T-helper 1 cell treated with Interleukin-12 subunit alpha and Interleukin-12 subunit beta and Interleukin-4 antibody, amounts not matched to agents 30 μg/mL and 1 μg/mL, for 36 hours (primary cell): ENCODE results near the gene ACP3.

ENCODE experiments used
- H3K27ac Mint-ChIP-seq: one replicate; pipeline ENCODE4 v1.8.0; 2021; ENCODE audit warnings: mild to moderate bottlenecking, mixed read lengths
- H3K27me3 Mint-ChIP-seq: one replicate; pipeline ENCODE4 v1.8.0; 2021; ENCODE audit warnings: low read depth, mixed read lengths
- H3K36me3 Mint-ChIP-seq: one replicate; pipeline ENCODE4 v1.8.0; 2021; ENCODE audit warnings: low read depth, mixed read lengths
- H3K4me1 Mint-ChIP-seq: one replicate; pipeline ENCODE4 v1.8.0; 2021; ENCODE audit warnings: low read depth, mixed read lengths
- H3K4me3 Mint-ChIP-seq: one replicate; pipeline ENCODE4 v1.8.0; 2021; ENCODE audit warnings: mild to moderate bottlenecking, moderate library complexity, mixed read lengths
- H3K9me3 Mint-ChIP-seq: one replicate; pipeline ENCODE4 v1.8.0; 2021; ENCODE audit warnings: mixed read lengths

Gene ACP3

DNA sequence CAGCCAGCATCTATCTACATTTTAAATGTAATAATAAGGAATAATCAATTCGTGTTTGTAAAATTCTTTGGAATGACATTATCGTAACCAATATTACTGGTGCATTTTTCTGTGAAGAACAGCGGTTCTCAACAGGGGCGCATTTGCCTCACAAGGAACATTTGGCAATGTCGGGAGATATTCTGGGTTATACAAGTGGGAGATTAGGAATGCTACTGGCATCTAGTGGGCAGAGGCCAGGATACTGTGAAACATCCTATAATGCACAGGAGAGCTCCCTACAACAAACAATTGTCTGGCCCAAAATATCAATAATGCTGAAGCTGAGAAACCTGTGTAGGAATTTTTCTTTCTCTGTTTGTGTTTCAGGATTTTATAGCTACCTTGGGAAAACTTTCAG, 25.0 kb downstream of the ACP3 start:
- Mint-ChIP-seq H3K4me3 (no peak overlapping the region), H3K36me3 (no peaks in the 10 kb centered on the region), H3K27me3 (peaks cover 28% of the 10 kb centered on the region), H3K9me3 (no peaks in the 10 kb centered on the region), H3K4me1 (no peaks in the 10 kb centered on the region), H3K27ac (no peak overlapping the region)

DNA sequence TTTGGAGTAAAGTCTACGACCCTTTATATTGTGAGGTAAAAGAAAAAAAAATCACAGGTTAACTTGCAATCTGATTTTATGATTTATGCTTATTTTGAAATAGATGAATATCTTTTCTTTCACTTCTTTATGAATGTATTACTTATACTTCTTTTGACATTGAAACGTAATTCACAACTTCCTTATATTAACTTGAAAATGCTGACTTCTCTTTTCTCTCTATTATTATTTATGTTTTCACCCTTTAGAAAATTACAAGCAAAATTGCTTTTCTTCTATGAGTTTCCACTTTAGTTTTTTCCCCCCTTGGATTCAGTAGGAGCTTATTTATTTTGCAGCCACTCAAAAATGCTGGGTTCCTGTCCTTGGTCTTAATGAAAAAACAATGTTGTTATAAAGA, 25.4 kb downstream of the ACP3 start:
- Mint-ChIP-seq H3K36me3 (no peaks in the 10 kb centered on the region), H3K27me3 (peaks cover 28% of the 10 kb centered on the region), H3K9me3 (no peaks in the 10 kb centered on the region), H3K4me3 (no peak overlapping the region), H3K4me1 (no peaks in the 10 kb centered on the region), H3K27ac (no peak overlapping the region)

DNA sequence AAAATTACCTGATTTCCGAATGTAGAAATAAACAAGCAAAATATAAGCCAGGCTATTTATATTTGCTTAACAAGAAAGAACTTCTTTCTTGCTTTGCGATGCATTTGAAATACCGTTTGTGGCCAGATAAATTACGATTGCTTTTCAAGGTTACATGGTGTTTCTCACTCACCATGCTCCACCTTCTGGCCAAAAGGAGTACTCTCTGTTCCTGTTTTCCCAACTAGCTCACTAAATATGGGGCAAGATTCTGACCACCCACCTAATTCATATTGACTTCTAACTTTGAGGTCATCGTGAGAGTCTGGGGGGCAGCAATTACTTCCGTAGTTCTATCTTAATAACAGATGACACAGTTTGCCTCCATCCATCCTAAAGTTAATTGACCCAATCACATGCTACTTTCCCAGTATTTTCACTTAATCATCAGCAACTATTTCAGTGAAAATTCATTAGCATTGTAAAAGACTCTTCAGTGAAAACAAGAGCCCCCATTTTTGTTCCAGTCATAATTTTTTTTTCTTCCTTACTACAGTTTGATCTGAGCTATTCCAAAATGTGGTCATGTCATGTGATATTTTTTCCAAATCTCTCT, 25.9 kb downstream of the ACP3 start:
- Mint-ChIP-seq H3K27me3 (peaks cover 28% of the 10 kb centered on the region), H3K9me3 (no peaks in the 10 kb centered on the region), H3K27ac (no peak overlapping the region), H3K4me1 (no peaks in the 10 kb centered on the region), H3K36me3 (no peaks in the 10 kb centered on the region), H3K4me3 (no peak overlapping the region)

DNA sequence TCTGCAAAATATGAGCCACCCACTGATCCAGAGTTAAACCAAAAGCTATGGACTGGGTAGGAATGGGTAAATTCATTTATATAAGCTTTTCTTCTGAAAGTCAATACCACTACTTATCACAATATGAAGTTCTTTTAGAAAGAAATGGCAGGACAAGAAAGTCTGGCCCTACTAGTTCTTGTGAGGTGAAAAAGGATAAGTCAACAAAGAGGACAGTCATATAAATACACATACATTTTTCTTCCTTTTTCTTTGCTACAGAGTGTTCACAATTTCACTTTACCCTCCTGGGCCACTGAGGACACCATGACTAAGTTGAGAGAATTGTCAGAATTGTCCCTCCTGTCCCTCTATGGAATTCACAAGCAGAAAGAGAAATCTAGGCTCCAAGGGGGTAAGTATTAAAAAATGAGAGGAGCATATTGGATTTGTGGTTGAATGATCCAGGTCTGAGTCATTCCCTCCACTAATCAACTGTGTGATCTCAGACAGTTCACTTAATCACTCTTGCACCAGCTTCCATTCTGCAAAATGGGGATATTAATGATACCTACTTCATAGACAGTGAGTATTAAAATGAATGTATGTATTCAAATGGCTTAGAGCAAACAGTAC, 27.6 kb downstream of the ACP3 start:
- no peak overlapping the region for H3K27ac Mint-ChIP-seq
- H3K4me1 Mint-ChIP-seq = no peaks in the 10 kb centered on the region
- peaks cover 17% of the 10 kb centered on the region for H3K27me3 Mint-ChIP-seq
- no peaks in the 10 kb centered on the region for H3K9me3 Mint-ChIP-seq
- no peak overlapping the region for H3K4me3 Mint-ChIP-seq
- H3K36me3 Mint-ChIP-seq = no peaks in the 10 kb centered on the region

DNA sequence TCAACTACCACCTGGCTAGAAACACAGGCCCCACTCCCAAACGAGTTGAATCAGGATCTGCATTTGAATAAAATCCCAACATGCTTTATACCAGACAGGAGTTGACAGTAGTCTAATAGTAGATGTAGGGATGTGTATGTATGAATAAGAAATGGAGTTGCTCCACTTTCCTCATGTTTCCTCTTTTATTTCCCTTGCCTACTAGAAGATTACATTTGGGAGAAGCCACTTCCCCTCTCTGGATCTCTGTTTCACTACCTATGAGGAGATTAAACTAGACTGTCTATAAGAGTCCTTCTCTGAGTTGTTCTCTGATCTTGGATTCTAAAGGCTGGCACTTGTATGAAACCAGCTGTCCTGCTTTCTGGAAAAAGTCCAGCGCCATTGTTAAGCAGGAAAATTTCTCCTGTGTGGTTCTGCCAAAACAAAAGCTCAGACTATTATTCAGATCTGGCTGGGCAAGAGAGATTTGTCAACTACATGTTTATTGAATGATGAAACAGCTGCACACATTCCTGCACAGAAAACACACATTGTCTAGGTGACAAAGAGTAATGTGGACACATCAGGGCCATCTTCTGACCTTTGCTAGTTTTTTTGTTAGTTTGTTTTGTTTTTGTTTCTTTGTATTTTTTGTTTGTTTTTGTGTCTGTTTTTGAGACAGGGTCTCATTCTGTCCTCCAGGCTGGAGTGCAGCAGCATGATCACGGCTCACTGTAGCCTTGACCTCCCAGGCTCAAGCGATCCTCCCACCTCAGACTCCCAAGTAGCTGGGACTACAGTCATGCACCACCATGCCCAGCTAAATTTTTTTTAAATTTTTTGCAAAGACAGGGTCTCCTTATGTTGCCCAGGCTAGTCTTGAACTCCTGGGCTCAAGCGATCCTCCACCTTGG, 29.9 kb downstream of the ACP3 start:
- no peaks in the 10 kb centered on the region for H3K9me3 Mint-ChIP-seq
- H3K27ac Mint-ChIP-seq = no peak overlapping the region
- no peaks in the 10 kb centered on the region for H3K4me1 Mint-ChIP-seq
- no peak overlapping the region for H3K4me3 Mint-ChIP-seq
- H3K27me3 Mint-ChIP-seq = peaks cover 13% of the 10 kb centered on the region
- H3K36me3 Mint-ChIP-seq = no peaks in the 10 kb centered on the region

DNA sequence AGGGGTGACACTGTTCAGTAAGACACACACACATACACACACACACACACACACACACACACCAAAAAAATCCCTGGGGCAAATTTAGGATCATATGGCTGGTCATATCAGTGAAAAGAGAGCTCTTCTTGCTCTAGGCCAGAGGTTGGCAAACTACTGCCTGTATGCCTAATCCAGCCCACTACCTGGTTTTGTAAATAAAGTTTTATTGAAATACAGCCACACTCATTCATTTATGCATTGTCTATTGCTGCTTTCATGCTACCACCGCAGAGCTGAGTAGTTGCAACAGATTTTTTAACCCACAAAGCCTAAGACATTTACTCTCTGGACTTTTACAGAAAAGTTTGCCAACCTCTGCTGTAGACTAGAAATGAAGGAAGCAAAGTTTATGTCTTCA, 30.6 kb downstream of the ACP3 start:
- H3K27me3 Mint-ChIP-seq = peaks cover 14% of the 10 kb centered on the region
- no peak overlapping the region for H3K4me3 Mint-ChIP-seq
- H3K36me3 Mint-ChIP-seq = no peaks in the 10 kb centered on the region
- H3K27ac Mint-ChIP-seq = no peak overlapping the region
- H3K4me1 Mint-ChIP-seq = peaks cover 3% of the 10 kb centered on the region
- no peaks in the 10 kb centered on the region for H3K9me3 Mint-ChIP-seq

DNA sequence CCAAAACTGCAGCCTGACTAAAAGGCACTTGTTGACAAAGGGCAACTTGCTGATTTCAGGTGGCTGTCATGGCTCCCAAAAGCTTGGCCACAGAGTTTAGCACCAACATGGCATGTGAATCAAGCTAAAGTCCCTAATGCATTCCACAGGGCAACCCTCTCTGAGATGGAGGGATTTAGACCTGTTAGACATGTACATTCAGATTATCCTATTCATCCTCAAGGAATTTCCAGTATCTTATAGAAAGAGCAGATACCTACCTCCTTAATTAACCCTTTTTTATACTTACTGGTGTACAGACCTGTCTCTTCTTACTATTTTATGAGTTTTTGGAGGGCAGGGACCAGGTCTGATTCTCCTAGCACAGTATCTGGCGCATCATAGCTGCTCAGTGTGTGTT, 31.3 kb downstream of the ACP3 start:
- H3K4me3 Mint-ChIP-seq = no peak overlapping the region
- H3K4me1 Mint-ChIP-seq = peaks cover 3% of the 10 kb centered on the region
- H3K36me3 Mint-ChIP-seq = no peaks in the 10 kb centered on the region
- H3K9me3 Mint-ChIP-seq = no peaks in the 10 kb centered on the region
- no peak overlapping the region for H3K27ac Mint-ChIP-seq
- H3K27me3 Mint-ChIP-seq = peaks cover 10% of the 10 kb centered on the region

DNA sequence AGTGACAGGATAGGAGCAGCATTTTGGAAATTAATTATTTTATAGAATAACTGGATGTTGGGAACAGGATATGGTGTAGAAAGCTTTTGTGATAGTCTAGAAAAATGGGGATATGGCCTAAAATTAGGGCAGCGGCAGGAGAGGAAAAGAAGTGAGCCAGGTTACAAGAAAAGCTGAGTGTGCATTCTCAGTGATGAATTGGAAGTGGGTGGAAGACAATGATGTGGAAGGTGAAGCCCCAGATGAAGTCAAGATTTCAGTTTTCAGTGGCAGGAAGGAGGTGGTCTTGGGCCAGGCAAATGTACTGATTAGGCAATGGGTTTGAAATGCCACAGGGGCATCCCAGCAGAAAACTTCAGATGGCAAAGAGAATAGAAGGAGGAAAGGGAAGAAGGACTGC, 33.6 kb downstream of the ACP3 start:
- Mint-ChIP-seq H3K4me3 (no peak overlapping the region), H3K27ac (no peak overlapping the region), H3K27me3 (peaks cover 10% of the 10 kb centered on the region), H3K4me1 (peaks cover 3% of the 10 kb centered on the region), H3K36me3 (no peaks in the 10 kb centered on the region), H3K9me3 (no peaks in the 10 kb centered on the region)

DNA sequence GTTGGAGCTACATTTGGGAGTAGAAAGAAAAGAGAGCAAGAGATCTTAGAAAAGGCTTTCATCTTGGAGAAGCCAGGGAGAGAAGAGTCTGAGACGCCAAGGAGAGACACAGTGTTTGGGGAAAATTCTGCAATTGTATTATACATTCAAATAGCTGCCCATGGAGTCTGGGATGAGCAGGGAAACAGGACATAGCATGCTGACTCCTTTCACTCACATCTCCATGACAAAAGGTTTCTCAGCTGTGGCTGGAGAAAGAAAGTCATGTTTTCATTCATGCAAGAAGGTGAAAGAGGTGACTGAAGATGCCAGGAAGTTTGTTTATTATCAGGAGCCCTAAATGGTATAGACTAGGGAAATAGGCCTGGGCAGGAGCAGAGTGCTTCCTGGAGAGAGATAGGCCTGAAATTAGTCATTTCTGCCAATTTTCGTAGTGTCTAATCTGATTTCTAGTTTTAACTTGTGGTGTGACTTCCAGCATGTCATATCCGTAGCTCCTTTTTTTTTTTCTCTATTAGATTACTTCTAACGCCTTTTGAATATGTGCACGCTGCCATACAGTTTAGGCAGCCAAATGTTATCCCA, 34.1 kb downstream of the ACP3 start:
- Mint-ChIP-seq H3K9me3 (no peaks in the 10 kb centered on the region), H3K36me3 (no peaks in the 10 kb centered on the region), H3K4me1 (peaks cover 3% of the 10 kb centered on the region), H3K27ac (no peak overlapping the region), H3K27me3 (peaks cover 5% of the 10 kb centered on the region), H3K4me3 (no peak overlapping the region)

DNA sequence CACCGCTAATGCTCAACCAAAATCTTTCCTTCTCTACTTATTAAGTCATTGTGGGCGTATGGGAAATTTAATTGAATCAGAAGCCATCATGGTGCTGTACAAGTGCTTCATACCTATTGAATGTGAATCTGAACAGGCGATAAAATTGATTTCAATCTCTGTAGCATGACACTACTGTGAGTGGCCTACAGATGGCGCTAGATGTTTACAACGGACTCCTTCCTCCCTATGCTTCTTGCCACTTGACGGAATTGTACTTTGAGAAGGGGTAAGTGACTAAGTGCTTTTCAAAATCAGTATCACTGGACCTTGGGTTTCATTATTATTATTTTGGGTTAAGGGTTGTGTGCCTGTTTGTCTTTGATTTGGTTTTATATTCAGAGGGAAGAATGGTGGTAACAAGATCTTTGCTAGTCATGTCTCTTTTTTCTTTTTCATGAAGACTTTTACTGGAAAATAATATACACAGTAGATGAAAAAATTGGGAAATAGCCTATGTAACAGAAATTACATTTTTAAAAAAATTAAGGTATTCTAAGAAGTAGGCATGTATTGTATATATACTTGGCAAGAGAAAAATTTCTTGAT, 35.4 kb downstream of the ACP3 start:
- Mint-ChIP-seq H3K4me1 (peaks cover 3% of the 10 kb centered on the region), H3K36me3 (no peaks in the 10 kb centered on the region), H3K27me3 (peaks cover 4% of the 10 kb centered on the region), H3K4me3 (no peak overlapping the region), H3K27ac (no peak overlapping the region), H3K9me3 (no peaks in the 10 kb centered on the region)

DNA sequence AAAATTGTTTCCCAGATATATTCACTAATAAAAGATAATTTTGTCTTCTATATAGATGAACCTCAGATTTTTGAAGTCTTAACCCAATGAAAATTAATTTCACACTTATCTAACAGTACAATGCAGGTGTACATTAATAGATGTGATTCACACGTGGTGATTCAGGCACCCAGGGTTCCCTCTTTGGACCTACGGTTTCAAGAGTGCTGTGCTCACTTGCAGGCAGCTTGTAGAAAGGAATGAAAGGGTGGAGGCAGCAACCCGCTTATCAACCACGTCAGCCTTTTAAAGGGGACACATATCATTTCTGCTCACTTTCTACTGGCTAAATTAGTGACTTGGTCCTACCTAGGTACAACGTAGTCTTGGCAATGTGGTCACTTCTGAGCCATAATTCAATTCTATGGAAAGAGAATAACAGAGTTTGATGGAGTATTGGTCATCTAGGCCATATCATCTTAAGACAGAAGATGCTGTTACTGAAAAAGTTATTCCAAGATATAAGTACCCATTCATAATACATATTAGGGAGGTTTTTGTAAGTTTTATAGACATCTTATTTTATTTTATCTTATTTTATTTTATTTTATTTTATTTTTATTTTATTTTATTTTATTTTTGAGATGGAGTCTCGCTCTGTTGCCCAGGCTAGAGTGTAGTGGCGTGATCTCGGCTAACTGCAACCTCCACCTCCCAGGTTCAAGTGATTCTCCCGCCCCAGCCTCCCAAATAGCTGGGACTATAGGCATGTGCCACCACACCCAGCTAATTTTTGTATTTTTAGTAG, 37.9 kb downstream of the ACP3 start:
- peaks cover 3% of the 10 kb centered on the region for H3K4me1 Mint-ChIP-seq
- H3K4me3 Mint-ChIP-seq = no peak overlapping the region
- no peaks in the 10 kb centered on the region for H3K36me3 Mint-ChIP-seq
- peaks cover 11% of the 10 kb centered on the region for H3K27me3 Mint-ChIP-seq
- H3K9me3 Mint-ChIP-seq = no peaks in the 10 kb centered on the region
- no peak overlapping the region for H3K27ac Mint-ChIP-seq

DNA sequence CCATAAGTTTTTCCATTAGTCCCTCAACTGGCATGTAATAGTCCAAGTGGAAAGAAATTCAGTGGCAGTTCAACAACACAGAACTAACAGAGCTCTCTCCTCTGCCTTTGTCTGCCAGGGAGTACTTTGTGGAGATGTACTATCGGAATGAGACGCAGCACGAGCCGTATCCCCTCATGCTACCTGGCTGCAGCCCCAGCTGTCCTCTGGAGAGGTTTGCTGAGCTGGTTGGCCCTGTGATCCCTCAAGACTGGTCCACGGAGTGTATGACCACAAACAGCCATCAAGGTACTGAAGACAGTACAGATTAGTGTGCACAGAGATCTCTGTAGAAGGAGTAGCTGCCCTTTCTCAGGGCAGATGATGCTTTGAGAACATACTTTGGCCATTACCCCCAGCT, 39.4 kb downstream of the ACP3 start:
- H3K27me3 Mint-ChIP-seq = peaks cover 15% of the 10 kb centered on the region
- peaks cover 3% of the 10 kb centered on the region for H3K4me1 Mint-ChIP-seq
- H3K36me3 Mint-ChIP-seq = no peaks in the 10 kb centered on the region
- H3K27ac Mint-ChIP-seq = no peak overlapping the region
- H3K9me3 Mint-ChIP-seq = no peaks in the 10 kb centered on the region
- H3K4me3 Mint-ChIP-seq = no peak overlapping the region

DNA sequence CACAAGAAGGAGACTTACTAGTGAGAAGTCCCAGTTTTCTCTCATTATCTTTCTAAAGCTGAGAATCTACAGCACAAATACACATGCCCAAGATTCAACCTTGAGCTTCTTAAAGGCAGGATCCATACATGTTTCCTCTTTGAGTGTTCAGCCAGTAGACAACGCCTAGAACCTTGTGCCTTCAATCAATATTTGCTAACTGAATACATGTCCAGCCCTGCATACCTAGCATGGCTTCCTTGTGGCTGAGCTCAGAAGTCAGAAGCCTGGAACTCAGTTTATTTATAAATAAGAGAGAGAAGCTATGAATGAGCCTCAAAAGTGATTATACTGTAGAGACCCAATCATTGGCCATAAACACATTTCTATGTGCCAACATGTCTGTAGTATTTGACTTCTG, 43.5 kb downstream of the ACP3 start:
- Mint-ChIP-seq H3K4me3 (no peak overlapping the region), H3K27me3 (peaks cover 20% of the 10 kb centered on the region), H3K4me1 (no peaks in the 10 kb centered on the region), H3K9me3 (no peaks in the 10 kb centered on the region), H3K36me3 (no peaks in the 10 kb centered on the region), H3K27ac (no peak overlapping the region)

DNA sequence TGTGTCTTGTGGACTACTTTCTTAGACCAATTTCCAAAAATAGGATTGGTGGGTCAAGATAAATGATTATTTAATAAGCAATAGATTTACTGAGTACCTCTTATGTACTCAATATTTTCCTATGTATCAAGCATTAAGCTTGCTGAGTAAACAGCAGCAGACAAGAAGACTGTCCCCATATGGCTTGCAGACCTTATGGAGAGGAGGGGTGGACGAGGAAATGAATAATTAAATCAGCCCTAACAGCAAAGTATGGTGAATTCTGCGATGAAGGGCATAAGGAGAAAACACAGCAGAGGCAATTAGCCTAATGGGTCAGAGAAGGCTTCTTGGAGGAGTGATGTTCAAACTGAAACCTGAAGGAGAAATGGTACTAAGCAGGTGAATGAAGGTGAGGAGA, 45.1 kb downstream of the ACP3 start:
- Mint-ChIP-seq H3K4me1 (no peaks in the 10 kb centered on the region), H3K27me3 (peaks cover 25% of the 10 kb centered on the region), H3K4me3 (no peak overlapping the region), H3K36me3 (no peaks in the 10 kb centered on the region), H3K27ac (no peak overlapping the region), H3K9me3 (no peaks in the 10 kb centered on the region)
